Inflammatory macrophage (primary cell): Measurements from ENCODE around the gene ARHGEF12.

Experiments used
- DNase-seq, 2 donors: peaks; one replicate each; pipeline ENCODE4 v3.0.0-alpha.2; 2020 to 2022

The ARHGEF12 gene

DNA sequence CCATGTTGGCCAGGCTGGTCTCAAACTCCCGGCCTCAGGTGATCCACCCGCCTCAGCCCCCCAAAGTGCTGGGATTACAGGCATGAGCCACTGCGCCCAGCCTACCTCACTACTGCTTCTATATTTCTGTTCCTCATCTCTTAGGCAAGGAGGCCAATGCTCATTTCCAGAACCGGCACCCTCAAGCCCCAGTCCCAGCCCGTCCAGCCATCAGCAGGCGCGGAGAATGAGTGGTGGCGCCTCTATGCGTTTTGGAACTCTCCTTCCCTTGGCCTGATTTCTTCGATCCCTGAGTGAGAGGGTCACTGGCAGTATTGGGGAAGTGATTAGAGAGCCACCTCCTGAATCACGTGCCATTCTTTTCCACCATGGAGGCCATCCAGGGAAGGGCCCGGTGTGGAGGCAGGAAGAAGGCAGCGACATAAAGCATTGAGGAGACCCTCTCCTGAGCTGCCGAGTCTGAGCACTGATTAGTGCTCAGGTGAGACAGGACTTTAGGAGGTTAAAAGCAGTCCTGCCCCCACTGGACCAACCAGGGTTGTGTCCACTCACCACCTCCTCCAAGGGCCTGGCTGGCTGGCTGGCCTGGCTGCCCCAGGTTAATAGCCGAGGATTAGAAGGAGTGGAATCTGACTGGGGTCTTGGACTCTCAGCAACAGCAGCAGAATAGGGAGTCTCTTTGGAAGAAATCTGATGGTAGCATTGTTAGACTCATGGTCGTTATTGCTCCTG is 184.0 kb downstream of the ARHGEF12 start:
- no peak for DNase-seq

DNA sequence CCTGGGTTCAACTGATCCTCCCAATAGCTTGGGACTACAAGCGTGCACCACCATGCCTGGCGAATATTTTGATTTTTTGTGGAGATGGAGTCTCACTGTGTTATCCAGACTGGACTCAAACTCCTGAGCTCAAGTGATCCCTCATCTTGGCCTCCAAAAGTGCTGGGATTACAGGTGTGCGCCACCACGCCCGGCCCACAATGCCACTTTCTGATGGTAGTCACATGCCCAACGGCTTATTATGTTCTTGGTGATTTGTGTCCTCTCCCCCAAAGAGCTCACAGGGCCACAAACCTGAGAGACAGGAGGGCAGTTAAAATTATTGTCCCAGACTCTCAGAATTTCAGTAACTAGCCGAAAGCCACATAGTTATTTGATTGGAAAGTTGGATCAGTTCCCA is 185.0 kb downstream of the ARHGEF12 start:
- DNase-seq, result no peak

DNA sequence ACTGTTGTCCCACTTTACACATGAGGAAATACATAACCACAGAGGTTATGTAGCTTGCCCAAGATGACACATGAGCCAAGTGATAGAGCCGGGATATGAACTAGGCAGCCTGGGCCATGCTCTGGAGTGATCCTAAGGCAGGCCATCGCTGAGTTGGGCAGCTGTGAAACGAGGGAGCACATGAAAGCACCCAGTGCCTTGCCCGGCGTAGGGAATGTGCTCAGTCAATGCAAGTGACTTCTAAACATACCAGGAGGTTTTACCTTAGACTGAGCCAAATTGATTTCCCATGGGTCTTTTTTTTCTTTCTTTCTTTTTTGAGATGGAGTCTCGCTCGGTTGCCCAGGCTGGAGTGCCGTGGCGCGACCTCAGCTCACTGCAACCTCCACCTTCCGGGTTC is 185.8 kb downstream of the ARHGEF12 start:
- no peak for DNase-seq

DNA sequence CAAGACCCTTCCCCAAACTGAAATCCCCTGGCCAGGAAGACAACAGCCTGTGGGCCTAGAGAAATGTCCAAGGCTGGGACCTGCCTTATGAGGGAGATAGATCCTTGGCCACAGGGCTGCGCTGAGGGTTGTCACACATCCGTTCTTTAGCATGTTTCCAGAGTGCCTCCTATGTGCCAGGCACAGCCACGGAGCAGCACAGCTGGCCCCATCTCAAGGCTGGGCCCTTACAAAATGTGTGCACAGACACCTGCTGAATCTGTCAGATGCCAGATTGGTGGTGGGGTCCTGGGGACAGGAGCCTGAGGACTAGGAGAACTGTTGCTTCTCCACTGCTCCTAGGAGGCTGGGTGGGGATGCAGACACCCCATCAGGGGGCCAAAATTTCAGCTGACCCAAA is 186.5 kb downstream of the ARHGEF12 start:
- no peak for DNase-seq

DNA sequence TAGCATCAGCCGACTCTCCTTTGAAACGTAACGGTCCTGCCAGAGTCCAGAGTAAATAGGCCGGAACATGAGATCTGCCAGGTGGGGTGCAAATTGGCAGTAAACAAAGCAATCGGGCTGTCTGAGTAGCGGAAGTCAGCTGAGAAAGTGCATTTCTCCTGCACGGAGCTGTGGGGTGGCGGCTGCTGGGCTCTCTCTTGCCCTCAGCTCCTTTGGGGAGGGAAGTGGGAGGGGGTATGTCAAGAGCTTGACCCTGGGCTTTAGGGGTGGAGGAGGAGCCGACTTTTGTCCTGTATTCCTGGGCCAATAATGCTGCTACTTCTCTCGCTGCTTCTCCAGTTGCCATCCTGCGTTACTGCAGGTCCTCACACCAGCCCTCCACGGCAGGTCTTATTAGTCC is 187.0 kb downstream of the ARHGEF12 start:
- DNase-seq, result no peak

DNA sequence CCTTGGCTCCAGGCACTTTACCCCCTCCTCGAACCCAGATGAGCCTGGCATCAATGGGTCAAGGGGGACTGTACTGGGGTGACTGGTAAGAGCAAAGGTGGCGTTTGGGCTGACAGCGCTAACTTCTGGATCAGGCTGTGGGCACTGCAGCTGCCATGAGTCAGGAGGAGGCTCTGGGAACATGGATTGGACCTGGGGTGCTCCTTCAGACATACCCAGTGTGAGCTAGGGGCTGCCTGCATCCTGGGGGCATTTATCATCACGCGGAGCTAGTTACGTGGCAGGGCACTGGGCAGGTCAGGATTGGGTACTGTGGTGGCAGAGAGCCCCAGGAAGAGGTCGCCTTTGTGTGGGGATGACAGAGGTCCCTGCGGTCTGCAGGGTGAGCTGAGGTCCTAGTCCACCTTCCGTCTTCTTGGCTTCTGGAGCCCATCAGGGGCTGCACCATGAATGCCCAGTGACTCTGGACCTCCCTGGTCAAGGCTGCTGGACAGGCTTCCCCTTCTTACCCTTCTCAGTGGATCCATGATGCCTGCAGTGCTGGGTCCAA is 188.4 kb downstream of the ARHGEF12 start:
- no peak for DNase-seq

DNA sequence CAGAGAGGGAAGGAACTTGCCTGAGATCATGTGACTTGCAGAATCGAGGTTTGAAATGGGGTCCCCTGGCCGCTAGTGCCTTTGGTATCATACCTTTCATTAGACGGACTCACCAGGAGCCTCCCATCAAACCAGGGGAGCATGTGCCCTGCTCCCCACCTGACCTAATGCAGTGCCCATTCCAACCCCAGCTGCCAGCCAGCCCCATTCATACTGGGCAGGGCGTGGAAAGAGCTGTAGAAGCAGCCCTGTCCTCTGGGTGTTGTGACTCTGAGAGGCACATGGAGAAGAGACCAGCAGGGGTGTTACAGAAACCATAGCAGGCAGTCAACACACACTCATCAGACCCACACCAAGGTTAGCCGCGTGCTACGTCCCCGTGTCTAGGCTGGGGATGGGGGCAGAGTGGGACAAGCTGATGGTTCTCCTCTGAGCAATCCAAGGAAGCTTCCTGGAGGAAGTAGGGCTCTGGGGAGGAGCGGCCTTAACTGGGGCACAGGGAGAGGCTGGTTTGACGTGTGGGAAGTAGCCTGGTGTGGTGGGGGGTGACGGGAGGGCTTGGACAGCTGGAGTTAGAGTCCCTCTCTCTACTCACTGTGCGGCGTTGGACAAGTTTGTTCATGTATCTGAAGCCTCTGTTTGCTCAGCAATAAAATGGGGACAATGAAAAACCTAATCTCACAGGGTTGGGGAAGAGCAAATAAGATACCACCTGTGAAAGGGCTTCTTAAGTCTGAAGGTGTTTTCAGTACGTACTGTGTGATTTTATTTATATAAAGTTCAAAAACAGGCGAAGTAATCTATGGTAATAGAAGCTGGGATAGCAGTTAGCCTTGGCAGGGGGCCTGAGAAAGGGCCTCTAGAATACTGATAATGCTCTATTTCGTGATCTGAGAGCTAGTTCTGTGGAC is 189.3 kb downstream of the ARHGEF12 start:
- no peak for DNase-seq

DNA sequence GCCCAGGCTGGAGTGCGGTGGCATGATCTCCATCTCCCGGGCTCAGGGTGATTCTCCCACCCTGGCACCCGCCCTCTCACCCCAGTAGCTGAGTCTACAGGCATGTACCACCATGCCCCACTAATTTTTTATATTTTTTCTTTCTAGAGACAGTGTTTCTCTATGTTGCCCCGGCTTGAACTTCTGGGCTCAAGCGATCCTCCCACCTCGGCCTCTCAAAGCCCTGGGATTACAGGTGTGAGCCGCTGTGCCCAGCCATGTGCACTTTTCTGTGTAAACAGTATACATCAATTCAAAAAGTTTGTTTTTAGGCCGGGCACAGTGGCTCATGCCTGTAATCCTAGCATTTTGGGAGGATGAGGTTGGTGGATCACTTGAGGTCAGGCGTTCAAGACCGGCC is 190.0 kb downstream of the ARHGEF12 start:
- no peak for DNase-seq

DNA sequence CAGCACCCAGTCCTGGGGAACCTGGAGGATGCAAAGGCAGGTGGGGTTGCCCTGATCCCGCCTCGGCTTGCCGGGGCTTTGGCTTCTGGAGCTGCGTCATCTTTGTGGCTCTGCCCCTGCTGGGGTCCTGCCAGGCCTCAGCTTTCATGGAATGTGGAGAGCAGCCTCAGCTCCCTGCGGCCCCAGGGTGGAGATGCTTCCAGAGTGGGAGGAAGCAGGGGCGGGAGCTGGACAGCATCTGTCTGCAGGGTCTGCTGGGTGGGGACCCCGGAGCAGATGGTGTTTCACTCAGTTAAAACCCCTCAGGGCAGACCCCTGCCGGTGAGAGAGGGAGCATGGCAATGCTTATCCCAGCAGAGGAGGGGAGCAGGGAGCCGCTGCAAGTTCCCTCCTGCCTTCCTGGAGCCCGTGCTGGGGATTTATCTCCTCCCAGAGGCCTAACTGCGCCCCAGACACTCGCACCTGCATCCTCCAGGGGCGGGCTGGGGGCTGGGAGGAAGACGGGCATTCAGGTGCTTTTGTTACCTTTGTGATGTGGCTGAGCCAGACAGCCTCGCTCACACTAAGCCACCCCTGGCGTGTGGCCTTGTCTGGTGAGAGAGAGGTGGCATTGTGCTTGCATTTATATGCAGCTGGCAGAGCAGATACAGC is 191.0 kb downstream of the ARHGEF12 start:
- no peak for DNase-seq

DNA sequence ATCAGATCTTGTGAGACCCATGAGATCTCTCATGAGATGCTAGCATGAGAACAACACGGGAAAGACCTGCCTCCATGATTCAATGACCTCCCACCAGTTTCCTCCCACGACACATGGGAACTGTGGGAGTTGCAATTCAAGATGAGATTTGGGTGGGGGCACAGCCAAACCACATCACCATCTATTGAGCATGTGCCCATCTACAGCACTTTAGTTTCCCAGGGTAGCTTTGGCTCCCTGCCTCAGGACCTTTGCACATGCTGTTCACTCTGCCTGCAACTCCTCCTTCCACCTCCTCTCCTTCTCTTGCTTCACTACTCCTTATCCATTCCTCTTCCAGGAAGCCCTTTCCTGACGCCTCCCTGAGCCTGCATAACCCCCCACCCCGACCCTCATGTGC is 192.5 kb downstream of the ARHGEF12 start:
- DNase-seq, result no peak

DNA sequence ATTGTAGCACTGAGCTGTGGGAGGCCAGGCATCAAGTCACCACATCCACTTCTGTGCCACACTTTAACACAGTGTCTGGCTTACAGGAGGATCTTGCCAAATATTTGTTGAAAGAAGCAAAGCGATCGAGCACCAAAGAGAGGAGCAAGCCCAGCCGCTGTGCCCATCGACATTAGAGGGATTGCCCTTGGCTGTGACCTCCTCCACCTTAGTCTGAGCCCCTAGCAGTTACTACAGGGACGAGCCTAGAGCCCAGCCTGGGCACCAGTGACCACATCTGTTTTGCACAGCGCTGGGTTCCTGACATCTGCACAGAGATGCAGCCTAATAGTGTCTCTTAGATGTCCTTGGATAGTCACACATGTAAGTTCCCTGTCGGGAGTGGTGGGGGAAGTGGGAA is 193.0 kb downstream of the ARHGEF12 start:
- no peak for DNase-seq

DNA sequence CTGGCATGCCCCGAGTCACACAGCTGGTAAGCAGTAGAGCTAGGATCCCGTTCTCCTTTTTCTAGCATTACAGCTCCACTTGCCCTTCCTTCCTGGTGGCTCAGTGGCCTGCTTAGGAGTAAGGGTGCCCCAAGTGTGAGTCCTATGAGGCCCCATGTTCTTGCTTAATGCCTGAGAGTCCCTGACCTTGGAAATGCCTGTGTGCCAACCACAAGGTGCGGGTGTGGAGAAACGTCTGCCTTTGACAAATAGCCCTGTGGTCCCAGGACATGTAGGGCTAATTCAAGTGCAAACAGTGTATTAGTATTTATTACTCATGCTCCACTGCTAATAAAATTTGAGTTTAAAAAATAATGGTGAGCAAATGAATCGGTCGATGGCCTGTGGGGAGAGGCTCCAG is 193.7 kb downstream of the ARHGEF12 start:
- no peak for DNase-seq

DNA sequence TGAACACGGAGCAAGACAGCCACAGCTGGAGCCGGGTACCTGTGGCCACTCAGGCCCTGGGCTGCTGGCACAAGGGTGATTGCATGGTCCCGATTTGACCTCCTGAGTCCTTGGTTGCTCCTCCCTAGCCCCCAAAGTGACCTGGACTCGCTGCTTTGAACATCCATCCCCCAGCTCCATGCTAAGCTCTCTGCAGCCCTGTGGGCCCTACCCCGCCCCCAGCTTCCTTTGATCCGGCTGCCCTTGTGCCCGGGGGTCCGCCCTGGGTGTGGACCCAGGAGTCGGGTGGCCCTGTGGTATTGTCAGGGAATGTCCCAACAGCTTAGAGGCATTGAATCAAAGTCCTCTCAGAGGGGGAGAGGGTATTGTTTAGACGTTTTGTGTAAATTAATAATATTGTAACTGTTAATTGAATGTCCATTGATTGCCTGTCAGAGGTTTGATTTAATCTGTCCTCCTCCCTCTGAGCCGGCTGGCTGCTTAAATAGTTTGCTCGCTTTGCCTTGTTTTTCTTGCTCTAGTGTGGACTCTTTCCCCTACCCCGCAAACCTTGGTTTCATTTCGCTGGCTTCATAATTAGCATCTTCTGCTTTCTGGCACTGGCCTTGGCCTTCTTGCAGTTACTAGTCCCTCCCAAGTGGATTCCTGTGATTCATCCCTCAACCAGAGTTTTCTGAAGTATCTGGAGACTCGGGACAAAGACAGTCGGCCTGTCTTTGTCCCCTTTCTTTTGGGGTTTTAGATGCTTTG is 196.0 kb downstream of the ARHGEF12 start:
- DNase-seq, result no peak

DNA sequence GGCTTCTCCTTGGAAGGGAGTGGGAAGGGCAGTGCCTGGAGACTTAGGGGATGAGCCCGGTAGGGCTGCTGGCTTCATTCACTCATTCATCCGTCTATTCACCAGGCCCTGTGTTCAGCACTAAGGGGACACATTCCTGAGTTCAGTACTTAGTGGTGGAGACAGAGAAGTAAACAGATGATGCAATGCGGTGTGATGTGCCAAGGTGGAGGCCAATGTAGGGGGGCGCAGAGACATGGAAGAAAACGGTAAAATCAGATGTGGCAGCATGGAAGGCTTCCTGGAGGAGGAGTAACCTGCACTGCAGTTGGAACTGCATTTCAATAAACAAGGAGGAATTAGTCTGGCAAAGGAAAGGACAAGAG is 196.6 kb downstream of the ARHGEF12 start:
- no peak for DNase-seq

DNA sequence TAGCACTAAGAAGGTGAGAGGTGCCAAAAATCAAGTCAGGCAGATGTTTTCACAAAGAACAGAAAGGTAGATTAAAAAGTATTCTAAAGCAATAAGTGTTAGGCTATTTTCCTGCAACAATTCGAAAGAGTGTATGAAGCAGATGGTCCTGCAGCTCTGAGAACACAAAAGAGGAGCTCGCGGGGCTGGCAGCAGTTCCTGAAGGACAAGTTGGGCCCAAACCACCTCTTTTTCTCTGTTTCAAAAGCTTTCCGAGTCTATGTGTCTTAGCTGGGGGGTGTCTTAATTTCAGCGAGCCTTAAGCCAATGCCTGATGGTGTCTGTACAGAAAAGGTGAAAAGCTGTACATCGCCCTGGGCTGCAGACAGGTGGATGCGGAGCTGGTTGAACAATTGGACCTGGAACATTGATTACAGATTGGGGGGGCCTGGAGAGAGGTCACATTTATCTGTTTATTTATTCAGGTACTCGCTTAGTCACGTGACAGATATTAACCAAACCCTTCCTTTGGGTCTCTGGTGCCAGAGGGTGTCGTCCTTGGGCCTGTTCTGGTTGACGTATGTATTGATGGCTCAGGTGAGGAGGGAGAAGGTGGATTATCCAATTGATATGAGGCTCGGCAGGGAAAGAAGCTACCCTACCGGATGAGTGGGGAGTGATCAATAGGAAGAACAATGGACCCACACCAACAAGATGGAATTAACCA is 200.0 kb downstream of the ARHGEF12 start:
- DNase-seq, result no peak

DNA sequence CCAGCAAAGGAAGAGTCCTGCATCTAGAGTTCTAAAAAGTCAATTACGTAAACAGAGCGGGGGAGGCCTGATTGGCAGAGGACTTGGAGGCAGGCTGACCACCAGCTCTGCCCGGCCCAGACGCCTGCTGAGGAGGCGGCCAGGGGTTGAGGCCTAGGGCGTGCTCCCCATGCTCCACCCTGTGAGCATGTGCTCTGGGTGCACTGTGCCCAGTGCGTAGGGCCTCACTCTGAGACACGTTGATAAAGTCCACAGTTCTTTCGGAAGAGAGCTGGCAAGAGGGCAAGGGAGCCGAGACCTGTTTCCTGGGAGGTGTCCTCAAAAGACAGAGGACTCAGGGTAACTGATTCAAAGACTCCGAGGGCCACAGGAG is 200.6 kb downstream of the ARHGEF12 start:
- no peak for DNase-seq

DNA sequence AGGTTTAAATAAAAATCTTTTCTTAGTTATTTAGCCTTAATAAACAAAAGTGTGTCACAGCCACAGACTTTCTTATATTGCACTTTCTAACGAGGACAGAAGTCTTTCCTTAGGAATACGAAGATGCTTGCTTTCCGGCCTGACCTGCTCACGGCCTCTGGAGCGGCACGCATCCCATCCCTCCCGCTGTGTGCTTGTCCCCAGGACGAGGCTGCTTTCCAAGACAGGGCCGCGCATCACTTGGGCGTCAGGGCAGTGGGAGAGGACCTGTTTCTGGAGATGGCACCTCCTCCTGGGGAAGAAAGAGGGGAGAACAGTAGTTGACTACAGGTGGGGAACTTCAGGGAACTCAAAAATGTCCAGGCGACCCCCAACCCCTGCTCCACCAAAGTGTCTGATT is 201.8 kb downstream of the ARHGEF12 start:
- DNase-seq, result no peak

DNA sequence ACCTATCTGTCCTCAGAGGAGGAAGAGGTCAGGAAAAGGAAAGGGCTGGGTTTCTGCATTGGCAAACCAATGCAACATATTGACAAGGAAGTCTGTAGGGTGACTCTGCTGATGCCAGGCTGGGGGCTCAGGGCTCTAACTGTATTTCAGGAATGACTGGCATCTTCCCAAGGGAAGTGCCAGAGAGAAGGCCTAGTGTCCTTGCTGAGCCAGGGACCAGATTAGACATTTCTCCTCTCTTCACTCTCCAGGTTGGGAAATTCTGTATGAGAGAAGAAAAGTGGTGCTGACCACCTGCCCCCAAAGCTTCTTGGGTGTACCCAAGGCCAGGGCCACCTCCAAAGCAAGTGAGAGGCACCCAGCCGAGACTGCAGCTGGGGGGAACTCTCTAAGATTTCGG is 202.5 kb downstream of the ARHGEF12 start:
- DNase-seq, result no peak
